Muscle layer of duodenum (tissue), 2 donors: ENCODE measurements around the gene MMP10.

Experiments
- H3K27ac ChIP-seq: one replicate; pipeline ENCODE4 v1.7.0; 2013; ENCODE audit warnings: mild to moderate bottlenecking, low read length
- H3K27me3 ChIP-seq: one replicate; pipeline ENCODE4 v1.7.0; 2013; ENCODE audit warnings: low read depth, mild to moderate bottlenecking, control low read depth, low read length
- H3K36me3 ChIP-seq, 2 donors: one replicate each; pipeline ENCODE4 v1.7.0; 2013; ENCODE audit warnings: low read length in 2 of 2, control low read depth in 1 of 2, mild to moderate bottlenecking in 1 of 2; ENCODE audit not compliant: insufficient read depth in 2 of 2, control insufficient read depth in 1 of 2
- H3K4me1 ChIP-seq, 2 donors: one replicate each; pipeline ENCODE4 v1.7.0; 2013; ENCODE audit warnings: low read length in 2 of 2, mild to moderate bottlenecking in 2 of 2, control low read depth in 1 of 2, moderate library complexity in 1 of 2; ENCODE audit not compliant: insufficient read depth in 2 of 2, control insufficient read depth in 1 of 2
- H3K4me3 ChIP-seq, 2 donors: one replicate each; pipeline ENCODE4 v1.7.0; 2013; ENCODE audit warnings: low read length in 2 of 2, low read depth in 1 of 2, mild to moderate bottlenecking in 1 of 2
- H3K9me3 ChIP-seq, 2 donors: one replicate each; pipeline ENCODE4 v1.7.0; 2013; ENCODE audit warnings: low read length in 2 of 2, control low read depth in 1 of 2, mild to moderate bottlenecking in 1 of 2; ENCODE audit not compliant: control insufficient read depth in 1 of 2
- donor health status: healthy.

The MMP10 gene

GRCh38 chr11:102781676-102782075 is 1.2 kb upstream of the MMP10 start:
- H3K4me1 ChIP-seq, result peaks cover 0 to 5% of the 10 kb centered on the region in 2 donors
- no peaks in the 10 kb centered on the region for H3K36me3 ChIP-seq
- H3K9me3 ChIP-seq, result no peaks in the 10 kb centered on the region
- H3K4me3 ChIP-seq, result no peak overlapping the region
- no peak overlapping the region for H3K27ac ChIP-seq
- no peaks in the 10 kb centered on the region for H3K27me3 ChIP-seq

- Histone ChIP-seq H3K9me3 (peaks cover 0 to 3% of the 10 kb centered on the region in 2 donors), H3K27ac (no peak overlapping the region), H3K4me3 (no peak overlapping the region), H3K36me3 (no peaks in the 10 kb centered on the region), H3K4me1 (peaks cover 0 to 5% of the 10 kb centered on the region in 2 donors), H3K27me3 (no peaks in the 10 kb centered on the region)
Observed at GRCh38 chr11:102776454-102776853, 4.0 kb downstream of the MMP10 start.

- no peak overlapping the region for H3K4me3 ChIP-seq
- H3K4me1 ChIP-seq, result no peaks in the 10 kb centered on the region
- no peaks in the 10 kb centered on the region for H3K36me3 ChIP-seq
- H3K9me3 ChIP-seq, result peaks cover 0 to 3% of the 10 kb centered on the region in 2 donors
- H3K27me3 ChIP-seq, result no peaks in the 10 kb centered on the region
- H3K27ac ChIP-seq, result no peak overlapping the region
Observed at GRCh38 chr11:102773386-102773785, 7.0 kb downstream of the MMP10 start.

- Histone ChIP-seq H3K4me1 (no peaks in the 10 kb centered on the region), H3K4me3 (no peak overlapping the region), H3K27me3 (no peaks in the 10 kb centered on the region), H3K36me3 (no peaks in the 10 kb centered on the region), H3K27ac (no peak overlapping the region), H3K9me3 (peaks cover 0 to 3% of the 10 kb centered on the region in 2 donors)
Observed at GRCh38 chr11:102771351-102771750, 9.1 kb downstream of the MMP10 start.

GRCh38 chr11:102770191-102770590 is 10.2 kb downstream of the MMP10 start:
- H3K27ac ChIP-seq, result no peak overlapping the region
- H3K27me3 ChIP-seq, result no peaks in the 10 kb centered on the region
- no peaks in the 10 kb centered on the region for H3K4me1 ChIP-seq
- peaks cover 0 to 3% of the 10 kb centered on the region in 2 donors for H3K9me3 ChIP-seq
- H3K4me3 ChIP-seq, result no peak overlapping the region
- H3K36me3 ChIP-seq, result no peaks in the 10 kb centered on the region

GRCh38 chr11:102767800-102768199 is 12.6 kb downstream of the MMP10 start:
- no peaks in the 10 kb centered on the region for H3K4me1 ChIP-seq
- no peaks in the 10 kb centered on the region for H3K27me3 ChIP-seq
- no peak overlapping the region for H3K4me3 ChIP-seq
- no peak overlapping the region for H3K27ac ChIP-seq
- no peaks in the 10 kb centered on the region for H3K36me3 ChIP-seq
- no peaks in the 10 kb centered on the region for H3K9me3 ChIP-seq

- Histone ChIP-seq H3K36me3 (no peaks in the 10 kb centered on the region), H3K27ac (no peak overlapping the region), H3K4me3 (no peak overlapping the region), H3K9me3 (no peaks in the 10 kb centered on the region), H3K27me3 (no peaks in the 10 kb centered on the region), H3K4me1 (no peaks in the 10 kb centered on the region)
Observed at GRCh38 chr11:102763440-102763839, 17.0 kb downstream of the MMP10 start.

- Histone ChIP-seq H3K36me3 (no peaks in the 10 kb centered on the region), H3K9me3 (no peaks in the 10 kb centered on the region), H3K4me3 (no peak overlapping the region), H3K27ac (no peak overlapping the region), H3K27me3 (no peaks in the 10 kb centered on the region), H3K4me1 (no peaks in the 10 kb centered on the region)
Observed at GRCh38 chr11:102762361-102762767, 18.1 kb downstream of the MMP10 start.

GRCh38 chr11:102761646-102762238 is 18.7 kb downstream of the MMP10 start:
- Histone ChIP-seq H3K4me3 (no peak overlapping the region), H3K9me3 (no peaks in the 10 kb centered on the region), H3K4me1 (no peaks in the 10 kb centered on the region), H3K27ac (no peak overlapping the region), H3K27me3 (no peaks in the 10 kb centered on the region), H3K36me3 (no peaks in the 10 kb centered on the region)

GRCh38 chr11:102760344-102761035 is 19.9 kb downstream of the MMP10 start:
- Histone ChIP-seq H3K9me3 (no peaks in the 10 kb centered on the region), H3K36me3 (no peaks in the 10 kb centered on the region), H3K4me1 (no peaks in the 10 kb centered on the region), H3K27ac (no peak overlapping the region), H3K4me3 (no peak overlapping the region), H3K27me3 (no peaks in the 10 kb centered on the region)

- H3K27ac ChIP-seq, result no peak overlapping the region
Observed at GRCh38 chr11:102757823-102758549, 22.4 kb downstream of the MMP10 start.

More at GRCh38 chr11:102757823-102758549, 22.4 kb downstream of the MMP10 start:
- no peaks in the 10 kb centered on the region for H3K4me1 ChIP-seq
- no peak overlapping the region for H3K4me3 ChIP-seq
- no peaks in the 10 kb centered on the region for H3K9me3 ChIP-seq
- no peaks in the 10 kb centered on the region for H3K36me3 ChIP-seq
- H3K27me3 ChIP-seq, result no peaks in the 10 kb centered on the region
